HG02852 (cell line): ENCODE data around the gene NT5C1A.
A peak's percentile ranks its signal among the peaks of the same experiment; 100 is the strongest.

ENCODE experiments used
- ATAC-seq: cut with Tn5 transposase; IDR thresholded peaks from one replicate; pipeline ENCODE4 v1.9.1; 2021; ENCODE audit warnings: mild to moderate bottlenecking, moderate library complexity; ENCODE audit not compliant: unreplicated experiment

The NT5C1A gene

DNA sequence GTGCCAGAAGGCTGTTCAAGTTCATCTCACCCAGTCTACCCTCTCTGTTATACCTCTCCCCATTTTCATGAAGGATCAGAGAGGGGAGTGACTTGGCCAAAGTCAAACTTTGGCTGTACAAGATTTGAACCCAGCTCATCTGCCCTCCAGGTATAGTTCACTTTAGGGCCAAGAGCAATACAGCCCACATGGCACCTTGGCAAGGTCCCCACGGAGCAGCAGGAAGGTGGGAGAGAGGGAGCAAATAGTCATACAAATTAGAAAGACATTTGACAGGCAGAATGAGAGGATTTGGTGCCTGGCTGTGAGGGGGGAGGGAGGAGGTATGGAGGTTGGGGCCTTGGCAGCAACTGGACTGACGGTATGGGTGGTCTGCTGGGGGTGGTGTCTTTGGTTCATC, 18.3 kb upstream of the NT5C1A start:
- no peak for ATAC-seq

DNA sequence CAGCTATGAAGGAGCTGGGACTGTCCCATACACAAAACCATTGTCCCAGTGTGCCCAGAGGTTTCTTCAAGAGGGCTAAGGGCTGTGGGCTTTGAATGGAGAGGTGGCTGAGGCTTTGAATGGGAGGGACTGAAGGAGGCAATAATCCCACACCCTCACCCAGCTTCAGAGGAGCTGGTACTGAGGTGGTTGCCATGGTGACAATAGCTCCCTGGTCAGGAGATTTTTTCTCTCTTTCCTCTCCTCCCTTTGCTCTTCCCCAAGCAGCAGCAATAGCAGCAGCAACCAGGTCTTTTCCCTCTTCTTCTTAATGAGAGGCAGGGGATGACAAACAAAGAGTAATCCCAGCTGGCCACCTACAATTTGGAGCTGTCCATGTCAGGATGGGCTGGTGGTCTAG, 17.7 kb upstream of the NT5C1A start:
- no peak for ATAC-seq

DNA sequence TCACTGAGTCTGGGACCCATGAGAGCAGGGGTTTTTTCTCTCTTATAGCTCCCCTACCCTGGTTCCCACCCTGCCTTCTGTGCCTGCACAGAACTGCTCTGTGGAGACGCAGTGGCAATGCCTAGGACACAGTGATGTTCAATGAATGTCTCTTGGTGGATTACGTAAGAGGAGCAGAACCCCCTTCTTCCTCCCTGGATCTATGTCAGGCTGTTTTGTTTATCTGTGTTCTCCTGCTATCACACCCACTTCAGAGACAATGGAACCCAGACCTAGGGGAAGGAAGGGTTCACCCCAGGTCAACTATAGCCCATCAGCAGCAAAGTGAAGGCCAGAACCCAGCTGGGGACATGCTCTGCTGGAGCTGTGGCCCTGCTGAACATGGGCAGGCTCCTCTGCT, 17.3 kb upstream of the NT5C1A start:
- no peak for ATAC-seq

DNA sequence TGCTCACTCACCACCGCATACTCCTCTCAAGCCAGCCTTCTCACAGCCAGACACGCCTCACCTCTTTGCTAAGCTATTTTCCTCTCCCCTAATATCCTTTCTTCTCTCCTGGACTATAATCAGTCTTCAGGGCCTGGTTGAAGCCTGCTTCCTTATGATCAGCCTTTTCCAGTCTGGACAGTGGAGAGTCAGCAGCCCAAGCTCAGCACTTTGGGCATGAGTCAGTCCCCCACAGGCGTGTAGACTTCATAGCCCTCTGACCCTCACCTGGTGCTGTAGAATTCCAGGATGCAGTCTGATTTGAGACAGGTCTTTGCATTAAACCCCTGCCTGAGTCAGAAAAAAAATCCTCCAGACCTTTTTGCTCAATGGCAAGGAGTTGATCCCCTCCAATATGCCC, 16.8 kb upstream of the NT5C1A start:
- no peak for ATAC-seq

DNA sequence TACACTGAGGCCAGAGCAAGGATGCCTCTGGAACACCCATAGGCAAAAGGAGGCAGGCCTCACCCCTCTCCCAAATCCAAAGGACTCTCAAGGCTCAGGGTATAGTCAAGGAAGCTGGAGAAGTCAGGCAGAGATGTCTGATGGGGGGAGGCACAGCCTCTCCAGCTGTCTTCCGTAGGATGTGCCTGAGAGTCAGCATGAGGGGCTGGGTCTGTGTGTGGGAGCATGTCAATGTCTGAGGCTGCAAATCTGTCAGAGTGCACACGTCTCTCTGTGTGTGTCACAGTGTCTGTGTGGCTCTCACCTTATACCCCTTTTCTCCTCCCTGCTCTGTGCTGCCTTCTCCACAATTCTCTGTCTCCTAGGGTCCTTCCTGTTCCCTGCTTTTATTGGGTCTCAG, 15.3 kb upstream of the NT5C1A start:
- ATAC-seq = no peak

DNA sequence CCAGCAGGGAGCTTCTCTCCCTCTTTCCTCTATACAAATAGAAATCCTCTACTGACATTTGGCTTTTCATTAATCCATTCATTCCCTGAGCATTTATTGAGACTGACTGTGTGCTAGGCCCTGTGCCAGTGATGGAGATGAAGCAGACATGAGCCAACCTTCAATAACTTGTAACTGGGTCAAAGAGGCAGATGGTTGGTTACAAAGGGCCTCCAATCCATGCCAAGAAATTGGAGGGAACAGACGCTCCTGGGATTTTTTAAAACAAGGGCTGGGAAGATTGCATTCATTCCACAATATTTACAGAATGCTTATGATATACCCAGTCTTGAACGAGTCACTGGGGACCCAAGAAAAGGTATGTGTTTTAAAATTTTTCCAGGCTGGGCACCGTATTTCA, 13.2 kb upstream of the NT5C1A start:
- no peak for ATAC-seq

DNA sequence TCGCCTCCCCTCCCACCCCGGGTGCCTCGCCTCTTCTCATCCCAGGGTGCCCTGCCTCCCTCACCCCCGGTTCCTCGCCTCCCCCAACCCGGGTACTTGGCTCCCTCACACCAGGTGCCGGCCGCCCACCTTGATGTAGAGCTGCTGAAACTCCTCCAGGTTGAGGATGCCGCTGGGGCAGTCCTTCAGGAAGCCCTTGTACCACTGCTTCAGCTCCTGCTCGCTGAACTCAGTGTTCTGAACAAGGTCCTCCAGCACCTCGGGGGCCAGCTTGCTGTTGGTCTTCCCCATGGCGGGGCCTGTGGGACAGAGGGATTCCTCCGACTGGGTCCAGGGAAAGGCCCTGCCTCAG, 12.4 kb upstream of the NT5C1A start:
- ATAC-seq = no peak

DNA sequence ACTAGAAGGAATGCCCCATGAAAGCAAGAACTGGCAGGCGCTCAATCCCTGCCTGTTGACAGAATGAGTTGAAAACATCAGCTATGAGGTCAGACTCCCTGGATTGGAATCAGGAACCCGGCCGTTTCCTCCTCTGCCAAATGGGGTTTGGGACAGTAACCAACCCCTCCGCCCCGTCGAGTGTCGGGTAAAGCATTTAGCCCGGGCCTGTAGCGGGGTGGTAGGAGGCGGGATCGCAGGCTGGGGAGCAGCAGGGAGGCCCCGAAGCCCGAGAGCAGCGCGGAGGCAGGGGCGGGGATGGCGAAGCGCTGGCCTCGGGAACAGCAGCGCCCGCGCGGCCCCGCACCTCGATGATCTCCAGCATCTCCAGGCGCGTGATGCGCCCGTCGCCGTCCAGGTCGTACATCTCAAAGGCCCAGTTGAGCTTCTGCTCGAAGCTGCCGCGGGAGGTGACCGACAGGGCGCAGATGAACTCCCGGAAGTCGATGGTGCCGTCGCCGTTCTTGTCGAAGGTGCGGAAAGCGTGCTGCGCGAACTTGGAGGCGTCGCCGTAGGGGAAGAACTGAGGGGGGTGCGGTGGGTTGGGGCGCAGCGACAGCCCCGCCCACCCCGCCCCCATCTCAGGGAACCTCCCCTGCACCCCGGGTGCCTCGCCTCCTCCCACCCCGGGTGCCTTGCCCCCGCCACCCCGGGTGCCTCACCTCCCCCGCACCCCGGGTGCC, 11.8 kb upstream of the NT5C1A start:
- ATAC-seq = no peak

DNA sequence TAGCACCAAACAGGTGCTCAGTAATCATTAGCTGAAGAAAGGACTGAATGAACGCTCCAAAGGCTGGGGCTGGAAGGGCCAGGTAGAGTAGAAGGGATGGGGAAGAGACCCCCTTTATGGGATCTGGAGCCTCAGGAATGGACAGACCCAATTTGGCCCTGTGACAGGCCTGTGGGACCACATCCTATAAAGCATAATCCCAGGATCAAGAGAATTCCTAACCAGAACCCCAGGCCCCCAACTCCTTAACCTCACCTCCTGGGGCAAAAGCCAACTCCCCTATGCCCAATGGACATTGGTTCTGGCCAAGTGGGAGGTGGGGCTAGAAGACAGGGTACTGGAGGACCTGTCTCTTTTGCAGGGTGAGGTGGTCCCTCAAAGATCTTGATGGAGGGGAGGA, 10.1 kb upstream of the NT5C1A start:
- ATAC-seq = no peak

DNA sequence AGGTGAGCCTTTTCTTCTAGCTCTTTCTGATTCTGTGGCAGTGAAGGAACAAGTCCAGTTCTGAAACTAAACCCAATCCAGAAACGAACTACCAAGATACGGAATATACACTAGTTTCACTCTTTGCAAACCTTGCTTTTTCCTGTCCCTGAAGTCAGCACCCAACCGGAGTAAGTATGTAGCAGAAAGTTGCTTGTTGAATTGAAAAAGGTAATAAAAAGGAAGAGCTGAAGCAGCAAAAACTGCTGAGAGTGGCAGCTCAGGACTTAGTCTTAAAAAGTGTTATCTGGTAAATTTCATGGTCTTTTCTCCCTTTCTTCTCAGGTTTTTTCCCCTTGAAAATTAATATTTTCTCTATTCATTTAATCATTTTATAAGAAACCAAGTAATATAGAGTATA, 9.4 kb upstream of the NT5C1A start:
- ATAC-seq = no peak

DNA sequence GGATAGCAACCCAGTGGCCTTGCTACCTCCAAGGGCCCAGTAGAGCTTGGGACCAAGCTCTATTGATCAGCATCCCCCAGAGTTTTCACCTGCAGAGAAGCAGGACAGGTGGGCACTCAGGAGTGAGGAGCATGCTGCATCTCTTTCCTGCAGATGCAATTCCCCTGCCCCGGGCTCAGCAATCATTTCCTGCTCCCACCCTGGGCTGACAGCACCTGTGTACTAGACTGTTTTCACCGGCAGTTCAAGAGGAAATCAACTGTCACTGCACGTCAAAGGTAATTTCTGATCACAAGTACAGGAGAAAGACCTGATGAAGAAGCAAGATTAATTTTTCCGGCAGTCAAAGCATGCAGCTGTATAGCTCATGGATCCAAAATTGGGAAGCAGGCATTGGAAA, 8.8 kb upstream of the NT5C1A start:
- no peak for ATAC-seq

DNA sequence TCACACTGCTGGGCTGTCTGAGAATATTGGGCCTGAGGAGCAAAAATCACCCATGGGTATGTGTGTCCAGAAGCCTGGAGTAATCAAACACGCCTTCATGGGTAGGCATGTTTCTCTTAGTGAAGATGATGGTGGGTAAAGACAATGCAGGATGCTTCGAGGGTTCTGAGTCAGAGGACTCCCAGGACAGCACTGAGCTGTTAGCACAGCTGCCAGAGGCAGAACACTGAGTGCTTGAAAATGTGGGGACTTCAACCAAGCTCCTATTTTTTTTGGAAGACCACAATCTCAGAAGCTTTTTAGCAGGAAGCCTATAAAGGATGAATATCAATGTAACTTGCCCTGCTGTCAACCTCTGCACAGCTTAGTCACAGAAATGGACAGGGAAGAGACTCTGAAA, 7.9 kb upstream of the NT5C1A start:
- ATAC-seq = no peak

DNA sequence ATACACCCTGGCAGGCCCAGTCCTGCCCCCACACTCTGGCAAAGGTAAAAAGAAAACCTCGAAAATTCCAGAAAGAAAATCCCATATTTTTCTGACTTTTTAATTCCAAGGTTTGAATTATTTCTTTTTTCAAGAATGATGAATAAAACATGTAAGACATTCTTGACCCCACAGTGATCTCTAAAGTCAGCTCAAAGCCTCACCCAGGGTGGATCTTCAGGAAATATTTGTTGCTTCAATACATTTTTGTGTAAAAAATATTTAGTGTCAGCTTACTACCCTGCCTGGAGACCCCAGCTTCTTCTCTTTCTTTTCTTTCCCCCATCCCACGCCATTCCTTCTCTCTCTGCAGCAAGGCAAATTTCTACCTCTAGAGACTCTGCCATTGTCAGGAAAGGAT, 7.0 kb upstream of the NT5C1A start:
- ATAC-seq = no peak

DNA sequence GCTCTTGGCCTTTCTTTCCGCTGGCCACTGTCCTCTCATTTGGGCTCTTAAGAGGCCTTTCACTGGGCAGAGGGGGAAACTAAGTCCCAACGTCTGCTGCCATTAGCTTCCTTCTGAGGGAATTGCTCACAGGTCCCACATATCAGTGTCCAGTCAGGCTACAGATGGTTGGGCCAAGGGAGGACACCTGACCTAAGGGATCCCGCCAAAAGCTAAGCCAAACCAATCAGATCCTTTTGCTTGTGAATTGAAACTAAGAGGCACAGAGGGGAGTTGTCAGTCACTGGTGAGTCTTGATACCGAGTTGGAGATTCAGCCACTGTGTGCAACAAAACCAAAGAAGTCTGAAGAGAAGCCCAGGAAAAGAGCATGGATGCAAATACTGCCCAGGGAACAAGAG, 5.7 kb upstream of the NT5C1A start:
- ATAC-seq = no peak

DNA sequence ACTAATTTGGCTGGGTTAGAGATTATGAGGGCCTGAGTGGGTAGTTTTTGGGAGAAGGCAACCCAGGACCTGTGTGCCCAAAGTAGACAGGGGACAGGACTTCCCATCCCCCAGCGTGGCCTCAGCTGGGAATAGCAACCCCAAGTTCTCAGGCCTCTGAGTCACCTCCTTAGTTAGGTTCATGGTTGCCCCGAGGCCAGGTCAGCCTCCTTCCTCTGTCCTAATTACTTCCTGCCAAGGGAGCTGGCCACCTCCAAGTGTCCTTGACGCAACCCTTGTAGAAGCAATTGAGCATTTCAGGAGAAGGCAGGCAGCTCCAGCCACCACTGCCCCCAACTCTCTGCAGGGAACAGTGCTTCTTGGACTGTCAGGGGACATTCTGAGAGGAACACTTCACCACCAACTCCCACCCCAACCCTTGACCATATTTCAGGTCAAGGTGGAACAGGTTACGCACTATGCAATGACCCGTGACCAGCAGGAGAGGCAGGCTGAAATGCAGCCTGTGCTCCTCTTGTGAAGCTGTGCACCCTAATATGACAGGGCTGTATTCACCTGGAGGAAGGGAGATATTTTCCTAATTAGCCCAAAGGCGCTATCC, 5.1 kb upstream of the NT5C1A start:
- ATAC-seq = no peak

DNA sequence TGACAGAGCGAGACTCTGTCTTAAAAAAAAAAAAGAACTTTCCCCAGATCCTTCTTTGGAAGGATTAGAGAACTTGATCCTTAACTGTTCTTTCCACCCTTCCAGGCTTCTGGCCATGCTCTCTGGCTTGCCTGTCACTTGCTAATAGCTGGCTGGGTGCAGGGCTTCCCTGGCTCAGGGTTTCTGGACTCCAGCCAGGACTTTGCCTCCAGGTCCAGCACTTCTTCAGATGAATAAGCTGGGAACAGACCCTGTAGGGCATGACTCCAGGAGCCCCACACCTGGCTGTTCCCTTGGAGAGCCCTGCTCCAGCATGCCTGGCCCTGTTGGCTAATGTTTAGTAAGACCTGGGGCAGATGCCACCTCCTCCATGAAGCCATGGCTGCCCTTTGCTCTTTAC, 3.3 kb upstream of the NT5C1A start:
- no peak for ATAC-seq

DNA sequence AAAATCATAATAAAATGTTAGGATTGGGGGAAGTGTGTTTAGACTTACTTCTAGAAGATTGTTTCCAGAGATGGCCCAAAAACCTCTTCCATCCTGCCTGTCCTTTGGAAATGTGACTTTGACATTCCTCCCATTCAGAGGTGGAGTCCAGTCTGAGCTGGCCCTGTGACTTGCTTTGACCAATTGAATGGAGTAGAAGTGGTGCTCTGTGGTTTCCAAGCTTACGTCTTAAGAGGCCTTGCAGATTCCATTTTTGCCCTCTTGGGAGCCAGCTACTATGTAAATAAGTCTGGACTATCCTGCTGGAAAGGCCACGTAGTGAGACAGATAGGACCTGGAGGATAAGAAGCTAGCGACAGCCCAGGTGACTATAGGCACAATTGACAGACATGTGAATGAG, 1.3 kb upstream of the NT5C1A start:
- ATAC-seq = no peak

DNA sequence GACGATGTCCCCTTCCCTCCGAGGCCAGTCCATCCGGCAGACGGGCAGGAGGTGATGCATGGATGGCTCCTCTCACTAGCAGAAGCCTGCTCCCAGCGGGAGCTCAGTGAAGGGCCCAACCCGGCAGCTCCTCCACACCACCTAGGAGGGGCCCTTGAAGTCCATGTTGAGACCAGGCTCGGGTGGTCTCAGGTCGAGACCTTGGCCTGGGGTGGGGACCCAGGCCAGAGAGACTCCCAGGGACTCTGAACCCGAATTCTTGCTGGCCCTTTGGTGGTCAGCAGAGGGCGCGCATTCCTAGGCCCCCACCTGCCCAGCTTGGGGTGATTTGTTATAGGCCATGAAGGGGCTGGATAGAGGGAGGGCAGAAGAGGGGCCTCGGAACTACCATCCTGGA, 642 bp upstream of the NT5C1A start:
- no peak for ATAC-seq

DNA sequence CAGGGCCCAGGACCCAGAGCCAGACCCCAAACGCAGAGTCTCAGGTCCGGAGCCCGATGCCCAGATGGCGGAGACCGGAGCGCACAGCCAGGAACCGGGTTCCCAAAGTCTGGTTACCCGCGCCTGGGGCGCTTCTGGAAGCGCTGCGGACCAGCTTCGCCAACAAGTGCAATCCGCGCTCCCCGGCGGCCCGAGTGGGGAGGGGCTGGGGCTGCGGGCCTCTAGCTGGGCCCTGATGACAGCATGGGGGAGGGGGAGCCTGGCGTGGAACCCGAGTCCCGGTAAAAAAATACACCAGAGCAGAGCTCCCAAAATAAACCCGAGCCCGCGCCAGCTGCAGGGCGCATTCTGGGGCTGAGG, 494 bp downstream of the NT5C1A start:
- no peak for ATAC-seq

DNA sequence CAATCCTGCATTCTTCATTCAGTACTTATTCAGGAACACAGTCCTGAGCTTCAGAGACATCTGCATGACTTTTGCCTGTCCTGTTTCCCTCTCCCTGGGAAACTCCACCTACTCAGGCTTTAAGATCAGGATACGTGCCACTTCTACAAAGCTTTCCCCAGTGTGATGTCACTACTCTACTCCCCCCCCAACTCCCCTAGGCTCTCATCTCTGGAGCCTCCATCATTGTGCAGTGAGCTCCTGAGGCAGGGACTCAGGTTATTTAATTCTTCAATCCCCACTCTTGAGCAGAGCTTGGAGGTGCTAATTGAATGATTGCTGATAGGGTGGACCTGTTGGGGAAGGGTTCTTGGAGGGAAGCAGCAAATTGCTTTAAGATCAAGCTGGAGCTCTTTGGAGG, 1.2 kb downstream of the NT5C1A start:
- no peak for ATAC-seq

DNA sequence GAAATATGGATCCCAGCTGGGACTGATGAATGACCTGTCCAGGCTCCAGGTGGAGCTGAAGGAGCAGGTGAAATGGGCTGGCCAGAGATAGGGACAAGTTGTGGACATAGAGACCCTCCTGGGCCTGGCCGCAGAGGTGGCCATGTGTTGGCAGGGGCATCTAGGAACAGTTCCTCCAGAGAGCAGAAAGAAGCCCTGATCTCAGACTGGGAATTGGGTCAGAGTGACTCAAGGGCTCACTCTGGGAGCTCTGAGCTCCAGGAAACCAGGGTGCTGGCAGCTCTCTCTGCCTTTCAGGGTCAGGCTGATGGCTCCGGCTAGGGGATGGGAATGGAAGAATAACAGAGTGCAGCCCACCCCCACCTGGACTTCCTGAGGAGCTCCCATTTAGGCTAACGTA, 3.0 kb downstream of the NT5C1A start:
- no peak for ATAC-seq

DNA sequence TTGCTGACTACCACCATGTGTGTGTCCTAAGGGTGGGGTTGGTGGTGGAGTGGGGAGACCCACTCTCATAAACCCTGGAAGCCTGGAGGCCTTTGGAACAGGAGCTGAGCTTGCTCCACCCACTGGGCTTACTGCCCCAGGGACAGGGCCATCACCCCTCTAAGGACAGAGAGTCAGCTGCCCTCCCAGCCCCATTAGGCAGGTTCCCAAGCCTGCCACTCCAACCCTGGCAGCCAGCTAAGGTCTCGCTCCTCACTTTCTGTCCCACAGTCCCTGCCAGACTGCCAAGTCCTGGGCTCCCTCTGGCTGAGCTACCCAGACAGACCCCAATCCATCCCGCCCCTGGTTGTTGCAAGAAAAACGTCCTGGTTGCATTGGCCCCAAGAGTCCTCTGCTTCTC, 3.8 kb downstream of the NT5C1A start:
- ATAC-seq = no peak

DNA sequence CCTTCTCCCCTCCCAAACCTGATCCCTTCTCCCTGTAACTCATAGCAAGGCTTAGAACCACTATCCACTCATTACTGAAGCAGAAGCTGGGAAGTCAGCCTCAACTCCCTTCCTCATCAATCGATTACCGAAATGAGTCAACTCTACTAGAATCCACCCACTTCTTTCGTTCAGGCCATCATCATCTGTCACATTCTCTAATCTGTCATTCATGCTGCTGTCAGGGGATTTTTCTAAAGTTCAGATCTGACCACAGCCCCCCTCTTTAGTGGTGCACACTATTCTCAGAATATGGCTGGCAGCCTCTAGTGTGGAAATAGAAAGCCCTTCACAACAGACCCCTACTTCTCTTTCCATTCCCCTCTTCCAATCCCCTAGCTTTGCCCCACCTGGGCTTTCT, 5.1 kb downstream of the NT5C1A start:
- ATAC-seq = peak; percentile 84
